Activated T-helper 1 cell treated with Interleukin-2 at 50 U/mL for 16 hours (primary cell): Measurements from ENCODE around the gene RPS19.
"Not testable (repeated sequence)": the region's sequence is repeated elsewhere in the genome, so short reads cannot be mapped to it uniquely, and the experiment has no call there.

Source experiments
- DNase-seq: peaks from one replicate; pipeline ENCODE4 v3.0.0-alpha.2; 2020; ENCODE audit warnings: low read depth

RPS19 gene

DNA sequence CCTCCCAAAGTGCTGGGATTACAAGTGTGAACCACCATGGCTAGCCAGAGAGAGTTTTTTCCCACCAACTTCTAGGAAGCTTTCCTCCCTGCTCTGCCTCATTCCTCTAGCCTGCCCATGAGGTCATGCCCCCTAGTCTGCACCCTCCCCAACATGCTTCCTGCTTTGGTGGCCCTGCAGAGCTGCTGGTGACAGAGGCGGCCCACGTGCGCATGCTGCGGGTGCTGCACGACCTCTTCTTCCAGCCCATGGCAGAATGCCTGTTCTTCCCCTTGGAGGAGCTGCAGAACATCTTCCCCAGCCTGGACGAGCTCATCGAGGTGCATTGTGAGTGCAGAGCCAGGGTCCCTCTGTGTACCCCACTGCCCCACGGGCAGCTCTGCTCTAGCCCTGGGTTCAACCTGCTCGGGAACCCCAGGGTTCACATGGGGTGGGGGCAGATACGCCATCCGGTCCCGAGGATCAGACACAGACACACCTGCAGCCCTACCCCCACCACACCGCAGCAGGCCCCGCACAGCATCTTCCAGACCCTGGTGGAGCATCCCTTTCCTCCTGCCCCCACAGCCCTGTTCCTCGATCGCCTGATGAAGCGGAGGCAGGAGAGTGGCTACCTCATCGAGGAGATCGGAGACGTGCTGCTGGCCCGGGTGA is 41.8 kb downstream of the RPS19 start:
- no peak for DNase-seq

DNA sequence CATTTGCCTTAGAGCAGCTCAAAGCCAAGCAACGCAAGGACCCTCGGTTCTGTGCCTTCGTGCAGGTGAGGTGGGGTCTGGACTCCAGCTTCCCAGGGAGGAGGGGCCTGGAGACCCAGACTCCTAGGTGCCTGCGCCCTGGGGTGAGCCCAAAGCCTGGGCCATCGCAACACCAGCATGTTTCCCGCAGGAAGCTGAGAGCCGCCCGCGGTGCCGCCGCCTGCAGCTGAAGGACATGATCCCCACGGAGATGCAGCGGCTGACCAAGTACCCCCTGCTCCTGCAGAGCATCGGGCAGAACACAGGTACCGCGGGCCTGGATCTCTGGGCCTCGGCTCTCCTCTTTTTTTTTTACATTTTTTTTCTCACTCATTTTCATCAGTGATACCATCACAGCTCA is 42.5 kb downstream of the RPS19 start:
- no peak for DNase-seq

DNA sequence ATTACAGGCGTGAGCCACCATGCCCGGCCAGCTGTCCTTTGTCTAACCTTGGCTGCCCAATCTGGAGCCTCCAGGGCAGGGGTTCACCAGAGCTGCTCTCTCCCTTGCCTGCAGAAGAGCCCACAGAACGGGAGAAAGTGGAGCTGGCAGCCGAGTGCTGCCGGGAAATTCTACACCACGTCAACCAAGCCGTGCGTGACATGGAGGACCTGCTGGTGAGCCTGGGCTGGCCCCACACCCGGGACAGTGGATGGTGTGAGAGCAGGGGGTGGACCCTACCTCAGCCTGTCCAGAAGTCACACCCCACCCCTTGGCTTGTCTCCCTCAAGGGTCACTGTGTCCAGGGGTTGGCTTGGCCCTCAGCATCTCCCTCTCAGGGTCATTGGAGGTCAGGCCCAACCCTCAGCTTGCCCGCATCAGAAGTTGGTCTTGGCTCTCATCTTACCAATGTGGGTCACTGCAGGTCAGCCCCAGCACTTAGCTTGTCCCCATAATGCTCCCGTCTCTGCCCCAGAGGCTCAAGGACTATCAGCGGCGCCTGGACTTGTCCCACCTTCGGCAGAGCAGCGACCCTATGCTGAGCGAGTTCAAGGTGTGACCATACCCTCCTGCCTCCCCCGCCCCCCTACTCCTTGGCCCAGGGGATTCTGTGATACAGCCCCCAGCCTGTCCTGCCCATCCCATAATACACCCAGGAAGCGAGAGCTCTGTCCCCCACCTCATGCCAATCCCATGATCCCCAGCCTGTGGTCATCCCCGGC is 43.3 kb downstream of the RPS19 start:
- DNase-seq = no peak

DNA sequence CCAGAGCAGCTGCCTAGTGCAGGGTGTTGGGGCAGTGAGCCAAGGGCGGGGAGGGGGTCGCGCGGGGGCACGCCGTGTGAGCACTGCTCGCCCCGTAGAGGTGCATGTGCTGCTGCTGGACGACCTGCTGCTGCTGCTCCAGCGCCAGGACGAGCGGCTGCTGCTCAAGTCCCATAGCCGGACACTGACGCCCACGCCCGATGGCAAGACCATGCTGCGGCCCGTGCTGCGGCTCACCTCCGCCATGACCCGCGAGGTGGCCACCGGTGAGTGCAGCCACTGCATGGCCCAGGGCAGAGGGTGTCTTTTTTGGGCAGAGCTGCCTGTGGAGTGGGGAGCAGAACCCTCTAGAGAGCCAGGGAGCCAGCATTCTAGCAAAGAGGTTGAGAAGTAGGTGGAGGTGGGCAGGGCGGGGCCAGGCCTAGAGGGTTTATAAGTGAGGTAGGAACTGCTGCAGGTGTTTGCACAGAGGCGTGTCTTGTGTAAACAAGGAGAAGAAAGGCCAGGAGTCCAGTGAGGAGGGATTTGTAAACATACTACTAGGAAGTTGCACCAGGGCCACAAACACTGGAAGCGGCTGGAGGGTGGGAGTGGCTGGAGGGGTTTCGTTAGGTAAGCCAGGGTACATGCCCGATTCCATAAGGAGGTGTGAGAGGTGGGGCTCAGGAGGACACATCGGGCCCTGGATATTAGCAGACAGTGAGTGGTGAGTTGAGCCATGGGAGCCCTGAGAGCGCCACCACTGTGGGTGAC is 44.2 kb downstream of the RPS19 start:
- DNase-seq = no peak

DNA sequence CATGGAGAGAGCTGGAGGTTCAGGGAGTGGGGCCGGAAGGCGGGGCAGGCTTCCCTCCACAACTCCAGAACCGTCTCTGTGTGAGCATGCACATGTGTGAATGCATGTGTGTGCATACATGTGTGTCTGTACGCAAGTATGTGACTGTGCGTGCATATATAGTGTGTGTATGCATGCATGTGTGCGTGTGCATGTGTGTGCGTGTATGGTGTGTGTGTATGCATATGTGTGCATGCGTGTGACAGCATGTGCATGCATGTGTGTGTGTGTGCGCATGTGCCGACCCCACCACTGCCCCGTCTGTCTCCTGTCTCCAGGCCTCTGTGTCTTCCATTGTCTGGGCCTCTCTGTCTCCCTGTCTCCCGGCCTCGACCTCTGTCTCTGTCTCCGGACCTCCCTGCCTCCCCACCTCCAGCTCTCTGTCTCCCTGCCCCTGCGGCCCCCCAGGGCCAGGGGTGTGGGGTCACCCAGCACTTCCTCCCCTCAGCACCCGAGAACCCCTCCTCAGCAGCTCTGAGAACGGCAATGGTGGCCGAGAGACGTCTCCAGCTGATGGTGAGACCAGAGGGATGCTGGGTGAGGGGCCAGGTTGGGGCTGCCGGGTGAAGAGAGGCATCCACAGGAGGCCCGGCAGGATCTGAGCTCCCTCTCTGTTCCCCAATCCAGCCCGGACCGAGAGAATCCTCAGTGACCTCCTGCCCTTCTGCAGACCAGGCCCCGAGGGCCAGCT is 45.4 kb downstream of the RPS19 start:
- DNase-seq = no peak

DNA sequence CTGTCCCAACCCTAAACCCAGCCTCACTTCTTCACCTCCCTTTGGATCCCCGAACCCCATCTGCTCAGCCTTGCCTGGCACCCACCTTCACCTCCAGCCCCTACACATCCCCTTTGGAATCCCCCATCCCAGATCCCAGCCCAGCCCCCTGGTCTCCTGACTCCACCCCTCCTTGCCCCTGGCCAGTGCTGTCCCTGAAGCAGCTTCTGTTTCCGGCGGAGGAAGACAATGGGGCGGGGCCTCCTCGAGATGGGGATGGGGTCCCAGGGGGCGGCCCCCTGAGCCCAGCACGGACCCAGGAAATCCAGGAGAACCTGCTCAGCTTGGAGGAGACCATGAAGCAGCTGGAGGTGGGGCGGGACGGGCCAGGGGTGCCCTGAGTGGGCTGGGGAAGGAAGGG is 46.2 kb downstream of the RPS19 start:
- DNase-seq = no peak

DNA sequence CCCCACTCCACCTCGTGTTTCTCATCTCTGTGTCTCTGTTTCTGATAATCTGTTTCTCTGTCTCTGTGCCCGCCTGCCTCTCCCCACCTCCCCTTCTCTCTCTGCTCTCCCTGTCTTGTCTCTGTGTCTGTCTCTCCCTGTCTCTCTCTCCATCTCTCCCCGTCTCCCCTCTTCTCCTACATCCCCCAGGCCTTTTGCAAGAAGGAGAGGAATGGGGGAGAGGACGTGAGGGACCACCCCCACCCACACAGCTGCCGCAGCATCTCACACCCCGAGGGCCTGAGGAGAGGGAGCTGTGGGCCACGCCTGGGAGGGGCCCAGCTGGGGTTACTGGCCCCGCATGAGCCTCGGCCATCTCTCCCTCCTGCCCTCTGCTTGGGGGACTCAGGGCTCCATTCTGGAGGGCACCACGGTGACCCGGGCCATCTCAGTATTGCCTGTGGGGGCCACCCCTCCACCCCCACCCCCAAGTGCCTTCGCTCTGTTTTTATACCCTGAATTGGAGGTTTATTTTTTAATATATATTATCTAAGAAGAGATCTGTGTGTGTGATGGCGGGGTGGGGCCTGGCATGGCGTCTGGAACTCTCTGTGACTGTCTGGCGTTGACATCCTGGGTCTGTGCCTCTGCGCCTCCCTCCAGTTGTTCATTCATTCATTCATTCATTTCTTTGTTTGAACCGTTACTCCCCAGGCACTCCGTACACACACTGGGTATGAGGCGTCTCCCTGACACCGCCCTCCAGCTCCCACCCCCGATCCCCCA is 47.0 kb downstream of the RPS19 start:
- no peak for DNase-seq

DNA sequence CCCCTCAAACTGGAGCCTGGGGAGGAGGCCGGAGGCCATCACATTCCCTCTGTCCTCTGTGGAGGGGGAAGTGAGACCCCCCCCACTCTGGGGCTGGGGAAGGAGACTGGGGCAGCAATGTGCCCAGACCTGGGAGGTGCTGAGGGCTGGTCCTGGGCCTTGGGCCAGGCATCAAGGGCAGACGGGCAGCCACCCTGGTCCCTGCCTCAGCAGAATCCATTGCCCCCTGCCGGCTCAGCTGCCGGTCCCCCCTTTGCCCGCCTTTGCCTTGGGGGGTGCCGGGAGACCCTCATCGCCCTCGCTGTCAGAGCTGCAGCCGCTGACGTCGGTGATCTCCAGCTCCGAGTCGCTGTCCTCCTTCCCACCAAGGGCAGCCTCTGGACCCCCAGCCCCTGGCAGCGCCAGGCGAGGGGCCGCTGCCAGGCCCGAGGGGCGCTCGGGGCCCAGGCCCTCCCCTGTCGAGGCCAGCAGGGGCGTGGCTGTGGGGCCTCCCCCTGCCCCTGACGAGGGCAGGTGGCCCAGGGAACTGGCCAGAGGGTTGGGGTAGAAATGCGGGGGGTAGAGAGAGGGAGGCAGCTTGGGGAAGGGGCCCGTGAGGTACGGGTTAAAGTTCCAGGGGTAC is 48.0 kb downstream of the RPS19 start:
- no peak for DNase-seq

DNA sequence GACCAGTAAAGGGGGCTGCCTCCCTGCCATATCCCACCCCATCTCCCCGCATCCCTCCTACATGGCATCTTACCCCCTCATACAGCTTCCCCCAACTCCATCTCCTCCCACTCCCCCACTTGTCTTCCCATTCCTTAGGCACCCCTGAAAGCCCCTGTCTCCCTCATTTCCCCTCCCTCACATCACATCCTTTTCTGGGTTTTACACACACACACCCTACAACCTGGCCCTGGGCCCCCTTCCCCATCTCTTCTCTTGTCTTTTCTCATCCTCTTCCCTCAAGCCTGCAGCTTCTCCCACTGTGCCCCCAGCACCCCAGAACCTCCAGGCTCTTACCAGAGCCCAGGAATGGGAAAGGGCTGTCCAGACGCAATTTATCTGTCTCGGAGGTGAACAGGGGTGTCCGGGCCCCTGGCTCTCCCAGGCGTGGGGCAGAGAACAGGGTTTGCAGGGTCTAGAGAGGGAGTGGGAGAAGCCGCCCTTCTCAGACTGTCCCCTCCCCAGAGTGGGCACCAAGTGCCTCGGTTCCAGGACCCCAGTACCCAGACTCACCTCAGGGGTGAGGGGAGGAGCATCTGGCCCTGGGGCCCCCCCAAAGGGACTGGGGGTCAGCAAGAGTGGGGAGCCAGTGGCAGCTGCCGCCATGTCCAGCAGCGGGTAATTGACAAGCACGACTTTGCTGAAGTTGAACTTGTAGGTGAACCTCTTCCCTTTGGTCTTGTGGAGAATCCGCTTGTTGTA is 48.8 kb downstream of the RPS19 start:
- no peak for DNase-seq

DNA sequence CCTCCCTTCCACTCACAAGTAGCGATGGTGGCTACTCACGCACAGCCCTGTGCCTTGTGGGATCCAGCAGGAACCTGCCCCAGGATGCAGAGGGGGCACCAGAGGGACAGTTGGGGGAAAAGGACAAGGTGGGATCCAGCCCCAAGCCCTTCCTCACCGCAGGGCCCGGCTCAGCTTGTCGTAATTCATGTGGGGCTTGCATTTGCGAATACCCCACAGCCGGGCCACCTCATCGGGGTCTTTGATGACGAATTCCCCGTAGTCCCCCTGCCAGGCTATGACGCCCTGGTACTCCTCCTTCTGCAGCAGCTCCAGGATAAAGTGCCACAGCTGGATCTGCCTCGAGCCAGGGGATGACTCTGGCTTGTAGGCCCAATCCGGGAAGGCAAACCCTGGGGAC is 49.7 kb downstream of the RPS19 start:
- no peak for DNase-seq

DNA sequence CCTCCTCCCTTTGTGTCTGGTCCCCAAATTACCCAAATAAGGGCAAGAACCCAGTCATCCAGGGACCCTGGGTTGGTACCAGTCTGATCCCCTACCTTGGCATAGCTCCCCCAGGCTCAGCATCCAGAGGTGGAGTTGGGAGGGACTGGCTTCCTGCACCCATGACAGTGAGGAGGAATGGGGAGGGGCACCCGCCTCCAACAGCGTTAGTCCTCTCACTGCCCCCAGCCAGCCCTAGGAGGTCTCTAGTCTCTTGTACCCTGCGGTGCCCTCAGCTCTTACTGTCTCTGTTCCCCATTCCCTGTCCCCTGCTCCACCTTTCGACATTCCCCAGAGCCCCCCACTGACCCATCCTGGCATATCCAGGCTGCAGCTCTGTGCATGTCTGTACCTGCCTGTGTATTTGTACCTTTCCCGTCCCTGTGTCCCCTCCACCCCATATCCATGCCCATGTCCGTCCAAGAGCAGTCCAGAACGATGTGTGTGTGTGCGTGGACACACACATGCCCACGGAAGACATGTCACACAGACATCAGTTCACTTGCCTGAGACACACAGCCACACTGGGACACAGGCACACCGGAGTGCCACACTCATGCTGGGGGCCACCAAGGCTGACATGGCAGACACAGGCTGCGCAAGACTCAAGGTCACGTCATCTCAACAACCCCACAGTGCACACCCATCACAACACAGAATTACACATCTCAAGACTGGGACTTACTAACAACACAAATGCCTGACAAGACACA is 50.4 kb downstream of the RPS19 start:
- DNase-seq = no peak

DNA sequence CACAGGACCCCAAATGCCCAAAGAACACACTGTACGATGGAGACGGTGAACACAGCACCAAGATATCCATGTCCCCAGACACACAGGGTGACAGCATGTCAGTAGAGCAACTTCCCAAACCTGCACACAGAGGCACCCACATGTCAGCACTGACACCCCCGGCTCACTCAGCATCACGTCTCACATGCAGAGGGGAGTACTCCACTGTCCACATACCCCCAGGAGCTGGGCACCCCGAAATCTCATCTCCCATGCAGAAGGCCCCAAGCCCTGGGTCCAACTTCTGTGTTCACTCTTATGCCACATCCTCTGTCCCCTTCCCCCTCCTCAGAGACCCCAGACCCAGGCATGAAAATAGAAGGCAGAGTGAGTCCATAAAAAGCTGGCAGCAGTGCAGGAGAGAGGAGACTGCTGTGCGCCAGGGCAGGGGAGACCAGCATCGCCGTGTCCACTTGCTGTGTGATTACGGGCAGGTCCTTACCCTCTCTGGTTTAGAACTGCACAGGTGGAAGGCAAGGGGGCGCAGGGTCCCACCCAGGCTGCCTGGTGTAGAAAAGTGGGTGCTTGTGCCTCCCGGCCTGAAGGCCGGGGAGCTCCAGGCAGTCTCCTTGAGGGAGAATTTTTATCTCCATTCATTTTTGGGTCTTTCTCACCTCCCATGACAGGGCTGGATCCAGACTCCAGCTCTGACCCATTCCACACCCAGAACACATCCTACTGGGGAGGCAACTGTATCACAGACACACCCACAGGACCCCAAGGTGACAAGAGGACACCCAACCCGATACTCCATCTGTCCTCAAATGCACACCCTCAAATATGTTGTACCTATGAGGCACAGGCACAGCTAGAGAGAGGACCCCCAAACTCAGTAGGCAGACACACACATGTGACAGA is 51.2 kb downstream of the RPS19 start:
- DNase-seq = no peak

DNA sequence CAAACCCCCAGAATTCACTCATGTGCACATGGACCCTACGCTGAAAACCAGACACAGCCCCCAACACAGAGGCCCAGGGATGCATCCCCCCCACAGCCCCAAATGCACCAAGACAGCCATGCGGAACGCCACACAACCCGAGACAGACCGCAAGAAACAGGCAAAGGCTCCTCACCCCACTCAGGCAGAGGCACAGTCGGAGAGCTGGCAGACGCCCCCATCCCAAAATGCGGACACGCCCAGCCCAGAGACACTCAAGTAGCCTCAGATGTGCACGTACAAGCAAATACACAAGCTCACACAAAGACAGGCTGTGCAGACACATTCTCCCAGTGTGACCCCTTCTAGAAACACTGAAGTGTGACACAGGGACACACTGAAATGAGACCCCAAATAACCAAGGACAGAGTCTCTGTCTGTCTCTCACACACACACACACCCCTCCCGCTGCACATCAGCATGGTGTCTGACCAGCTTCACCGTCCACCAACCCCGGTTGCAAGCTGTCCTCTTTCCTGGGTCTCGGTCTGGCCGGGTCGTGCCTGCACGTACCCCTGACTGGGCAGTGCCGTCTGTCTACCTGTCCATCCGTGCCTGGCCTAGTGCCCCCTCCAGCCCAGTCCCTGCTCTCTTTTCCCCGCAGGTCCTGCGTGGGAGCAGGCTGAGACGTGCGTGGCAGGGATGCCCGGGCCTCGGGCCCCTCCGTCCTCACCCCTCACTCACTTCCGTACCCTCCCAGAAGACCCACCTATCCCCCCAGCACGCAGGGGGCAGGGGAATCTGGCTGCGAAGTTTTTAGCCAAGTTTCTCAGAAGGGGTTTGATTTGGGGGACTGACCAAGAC is 52.1 kb downstream of the RPS19 start:
- no peak for DNase-seq

DNA sequence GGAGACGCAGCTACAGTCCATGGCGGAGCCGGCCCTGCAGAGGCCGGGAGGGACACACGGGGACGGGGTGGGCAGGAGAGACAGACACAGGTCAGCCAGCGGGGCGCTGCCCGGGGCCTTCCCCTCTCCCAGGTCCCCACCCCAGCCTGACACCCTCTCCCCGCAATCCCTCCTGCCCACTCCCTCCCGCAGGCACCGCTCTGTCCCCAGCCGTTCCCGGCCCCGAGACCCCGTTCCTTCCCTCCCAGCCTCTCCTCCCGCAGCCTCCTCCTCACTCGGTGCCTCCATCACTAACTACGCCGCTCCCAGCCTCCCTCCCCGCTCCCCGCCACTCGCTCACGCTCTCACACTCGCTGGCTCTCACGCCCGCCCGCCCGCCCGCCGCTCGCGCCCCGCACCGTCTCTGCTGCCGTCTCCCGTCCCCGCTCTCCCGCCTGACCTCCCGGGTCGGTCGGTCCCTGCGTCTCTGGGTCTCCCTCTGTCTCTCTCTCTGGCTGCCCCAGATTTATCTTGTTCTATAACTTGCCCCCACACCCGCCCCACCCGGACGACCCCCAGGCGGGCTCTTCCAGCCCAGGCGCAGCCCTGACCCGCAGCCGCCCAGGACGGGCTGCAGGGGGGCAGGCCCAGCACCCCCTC is 53.0 kb downstream of the RPS19 start:
- DNase-seq = no peak

DNA sequence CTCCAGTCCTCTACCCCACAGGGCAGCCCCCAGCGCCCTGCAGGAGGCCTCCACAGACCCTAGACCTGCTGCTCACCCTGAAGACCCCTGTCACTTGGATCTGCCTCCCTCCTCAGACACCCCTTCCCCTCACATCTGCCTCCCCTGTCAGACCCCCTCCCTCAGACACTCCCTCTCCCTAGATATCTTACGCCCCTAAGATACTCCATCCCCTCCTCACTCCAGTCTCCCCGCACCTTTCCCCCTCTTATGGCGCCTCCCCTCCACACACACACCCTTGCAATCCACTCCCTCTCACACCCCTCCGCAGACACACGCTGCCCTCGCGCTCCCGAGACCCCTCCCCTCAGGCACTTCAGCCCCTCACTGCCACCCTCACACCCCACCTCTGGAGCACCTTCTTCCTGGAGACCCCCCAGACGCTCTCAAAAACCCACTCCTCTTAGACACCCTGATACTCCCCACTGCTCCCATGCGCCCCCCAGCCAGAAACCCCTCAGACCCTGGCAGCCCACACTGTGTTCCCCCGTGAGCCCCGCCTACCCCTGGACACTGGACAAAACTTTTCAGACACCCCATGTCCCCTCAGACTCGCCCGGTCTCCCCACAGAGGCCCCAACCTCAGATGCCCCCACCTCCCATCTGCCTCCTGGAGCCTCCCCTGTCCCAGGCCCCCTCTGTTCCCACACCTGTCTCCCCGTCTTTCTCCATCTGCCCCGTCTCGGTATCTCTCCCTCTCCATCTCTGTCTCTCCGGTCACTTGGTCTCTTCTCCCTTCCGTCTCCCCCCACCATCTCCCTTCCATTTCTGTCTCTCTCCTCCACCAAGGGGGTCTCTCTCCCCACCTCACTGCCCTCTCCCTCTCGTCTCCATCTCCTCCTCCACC is 53.7 kb downstream of the RPS19 start:
- DNase-seq = no peak

DNA sequence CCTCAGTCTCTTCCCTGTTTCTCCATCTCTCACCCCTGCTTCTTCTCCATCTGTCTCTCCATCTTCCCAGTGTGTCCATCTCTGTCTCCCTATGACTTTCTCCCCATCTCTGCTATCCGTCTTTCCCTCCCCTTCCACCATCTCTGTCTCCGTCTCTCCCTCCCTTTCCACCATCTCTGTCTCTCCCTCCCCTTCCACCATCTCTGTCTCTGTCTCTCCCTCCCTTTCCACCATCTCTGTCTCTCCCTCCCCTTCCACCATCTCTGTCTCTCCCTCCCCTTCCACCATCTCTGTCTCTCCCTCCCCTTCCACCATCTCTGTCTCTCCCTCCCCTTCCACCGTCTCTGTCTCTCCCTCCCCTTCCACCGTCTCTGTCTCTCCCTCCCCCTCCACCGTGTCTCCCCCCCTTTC is 54.4 kb downstream of the RPS19 start:
- DNase-seq = not testable (repeated sequence)
